ENCODE measurements around the gene PRR23E.

The PRR23E gene

DNA sequence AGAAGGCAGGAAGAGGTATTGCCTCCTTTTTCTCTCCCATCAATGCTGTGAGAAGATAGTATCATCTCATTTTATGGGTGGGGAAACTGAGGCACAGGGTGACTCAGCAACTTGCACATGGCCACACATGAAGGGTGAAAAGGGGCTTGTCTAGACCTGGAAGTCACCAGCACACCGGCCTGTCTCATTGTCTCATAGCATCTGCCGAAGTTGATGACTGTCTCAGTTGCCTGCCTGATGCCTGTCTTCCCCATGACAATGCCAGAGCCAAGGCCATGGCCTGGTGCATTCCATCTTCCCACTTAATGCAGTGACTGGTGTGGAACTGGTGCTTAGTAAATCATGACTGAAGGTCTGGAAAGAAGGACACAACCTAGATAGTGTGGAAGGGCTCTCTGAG lies 27.9 kb upstream of the PRR23E start:
- Histone ChIP-seq H3K27me3 (ENCODE audit: insufficient read depth, poor library complexity, severe bottlenecking) (peaks cover under 1% of the 10 kb centered on the region), H3K4me3 (replicated peaks; ENCODE audit: insufficient read depth, low read length) (no peak overlapping the region)

GRCh38 chr3:127165694-127166485 lies 27.0 kb upstream of the PRR23E start:
- H3K27ac ChIP-seq (replicated peaks), result no peak overlapping the region
- no peak for DNase-seq (ENCODE audit: low read depth in 1 of 2, low spot score in 1 of 2)
- no peak overlapping the region for H3K4me3 ChIP-seq (replicated peaks; ENCODE audit: insufficient read depth, low read length)
- peaks cover 3% of the 10 kb centered on the region for H3K27me3 ChIP-seq (ENCODE audit: insufficient read depth, poor library complexity, severe bottlenecking)
- TF ChIP-seq CTCF (IDR thresholded peaks at IDR 0.05; ENCODE audit: insufficient read depth, low read length), result no peak
- TF ChIP-seq POLR2AphosphoS5 (IDR thresholded peaks at IDR 0.05; ENCODE audit: low read depth), result no peak
- TF ChIP-seq REST (IDR thresholded peaks at IDR 0.05; ENCODE audit: insufficient replicate concordance, low read depth), result no peak
- TF ChIP-seq GABPA (IDR thresholded peaks at IDR 0.05; ENCODE audit: low read depth), result no peak
- TF ChIP-seq SPI1 (IDR thresholded peaks at IDR 0.05; ENCODE audit: borderline replicate concordance, low read depth), result no peak

More for the DNA sequence above, 27.9 kb upstream of the PRR23E start:
- no peak for DNase-seq (ENCODE audit: low read depth in 1 of 2, low spot score in 1 of 2)
- TF ChIP-seq POLR2AphosphoS5 (IDR thresholded peaks at IDR 0.05; ENCODE audit: low read depth) (no peak), SPI1 (IDR thresholded peaks at IDR 0.05; ENCODE audit: borderline replicate concordance, low read depth) (no peak), REST (IDR thresholded peaks at IDR 0.05; ENCODE audit: insufficient replicate concordance, low read depth) (no peak), CTCF (IDR thresholded peaks at IDR 0.05; ENCODE audit: insufficient read depth, low read length) (no peak), GABPA (IDR thresholded peaks at IDR 0.05; ENCODE audit: low read depth) (no peak)
- no peak overlapping the region for H3K27ac ChIP-seq (replicated peaks)

DNA sequence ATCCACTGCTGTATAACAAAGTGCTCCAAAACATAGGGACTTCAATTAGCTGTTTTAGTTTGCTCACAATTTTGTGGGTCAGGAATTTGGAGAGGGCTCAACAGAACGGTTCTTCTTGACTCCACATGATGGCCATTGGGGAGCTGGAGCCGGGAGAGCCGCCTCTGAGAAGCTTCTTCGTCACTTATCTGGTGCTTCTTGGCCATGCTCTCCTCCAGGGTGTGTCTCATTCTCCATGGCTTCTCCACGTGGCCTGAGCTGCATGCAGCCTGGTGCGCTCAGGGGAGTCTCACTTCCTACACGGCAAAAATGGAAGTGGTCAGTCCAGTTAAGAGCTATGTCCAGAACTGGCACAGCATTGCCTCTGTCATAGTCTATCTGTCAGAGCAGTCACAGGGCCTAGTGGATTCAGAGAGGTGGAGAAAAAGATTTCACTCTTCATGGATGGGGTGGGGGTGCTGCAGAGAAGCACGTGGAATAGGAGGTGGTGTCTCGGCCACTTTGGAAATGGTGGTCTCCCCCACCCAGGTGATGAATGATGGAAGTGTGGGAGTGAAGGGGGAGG lies 26.3 kb upstream of the PRR23E start:
- Histone ChIP-seq H3K4me3 (replicated peaks; ENCODE audit: insufficient read depth, low read length) (no peak overlapping the region), H3K27ac (replicated peaks) (no peak overlapping the region), H3K27me3 (ENCODE audit: insufficient read depth, poor library complexity, severe bottlenecking) (peaks cover 3% of the 10 kb centered on the region)
- TF ChIP-seq POLR2AphosphoS5 (IDR thresholded peaks at IDR 0.05; ENCODE audit: low read depth), result no peak
- TF ChIP-seq SPI1 (IDR thresholded peaks at IDR 0.05; ENCODE audit: borderline replicate concordance, low read depth), result no peak
- TF ChIP-seq GABPA (IDR thresholded peaks at IDR 0.05; ENCODE audit: low read depth), result no peak
- no peak for TF ChIP-seq REST (IDR thresholded peaks at IDR 0.05; ENCODE audit: insufficient replicate concordance, low read depth)
- no peak for TF ChIP-seq CTCF (IDR thresholded peaks at IDR 0.05; ENCODE audit: insufficient read depth, low read length)
- no peak for DNase-seq (ENCODE audit: low read depth in 1 of 2, low spot score in 1 of 2)
